AG20443 (cell line): ENCODE results near the gene PCBP3.
"Not testable (repeated sequence)": the region's sequence is repeated elsewhere in the genome, so short reads cannot be mapped to it uniquely, and the experiment has no call there.

ENCODE experiments used
- DNase-seq: peaks from one replicate; pipeline ENCODE4 v3.0.0; 2012; ENCODE audit warnings: low spot score, mixed read lengths

PCBP3 gene

DNA sequence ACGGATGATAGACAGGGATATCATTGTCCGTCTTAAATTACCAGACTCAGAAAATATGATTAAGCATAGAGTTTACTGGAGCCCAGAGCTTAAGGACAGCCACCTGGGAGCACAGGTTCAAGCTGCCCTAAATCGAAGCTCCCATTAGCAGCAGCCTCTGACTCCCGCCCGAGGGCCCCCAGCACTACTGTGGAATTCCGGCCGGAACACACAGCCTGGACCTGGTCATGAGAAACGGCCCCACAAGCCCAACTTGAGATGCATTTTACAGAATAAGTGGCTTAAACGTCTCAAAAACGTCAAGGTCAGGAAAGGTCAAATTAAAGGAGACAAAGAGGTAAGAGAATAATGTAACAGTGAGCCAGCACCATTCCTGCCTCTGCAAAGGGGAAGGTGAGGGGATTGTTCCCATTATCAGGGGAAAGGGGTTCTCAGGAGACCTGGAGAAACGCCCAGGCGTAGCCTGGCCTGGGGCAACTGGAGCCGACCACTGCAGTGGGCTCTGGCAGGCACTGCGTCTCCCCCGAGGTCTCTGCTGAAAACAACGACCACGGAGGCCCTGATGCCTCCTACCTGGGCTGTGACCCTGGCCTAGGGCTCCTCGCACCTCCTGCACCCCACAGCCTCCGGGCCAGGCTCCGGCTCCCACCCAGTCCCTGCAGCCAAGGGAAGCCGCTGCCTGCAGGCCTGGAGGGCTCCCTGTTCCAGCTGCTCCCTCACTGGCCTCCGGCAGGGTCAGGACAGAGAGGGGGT, 326.6 kb downstream of the PCBP3 start:
- DNase-seq: no peak

DNA sequence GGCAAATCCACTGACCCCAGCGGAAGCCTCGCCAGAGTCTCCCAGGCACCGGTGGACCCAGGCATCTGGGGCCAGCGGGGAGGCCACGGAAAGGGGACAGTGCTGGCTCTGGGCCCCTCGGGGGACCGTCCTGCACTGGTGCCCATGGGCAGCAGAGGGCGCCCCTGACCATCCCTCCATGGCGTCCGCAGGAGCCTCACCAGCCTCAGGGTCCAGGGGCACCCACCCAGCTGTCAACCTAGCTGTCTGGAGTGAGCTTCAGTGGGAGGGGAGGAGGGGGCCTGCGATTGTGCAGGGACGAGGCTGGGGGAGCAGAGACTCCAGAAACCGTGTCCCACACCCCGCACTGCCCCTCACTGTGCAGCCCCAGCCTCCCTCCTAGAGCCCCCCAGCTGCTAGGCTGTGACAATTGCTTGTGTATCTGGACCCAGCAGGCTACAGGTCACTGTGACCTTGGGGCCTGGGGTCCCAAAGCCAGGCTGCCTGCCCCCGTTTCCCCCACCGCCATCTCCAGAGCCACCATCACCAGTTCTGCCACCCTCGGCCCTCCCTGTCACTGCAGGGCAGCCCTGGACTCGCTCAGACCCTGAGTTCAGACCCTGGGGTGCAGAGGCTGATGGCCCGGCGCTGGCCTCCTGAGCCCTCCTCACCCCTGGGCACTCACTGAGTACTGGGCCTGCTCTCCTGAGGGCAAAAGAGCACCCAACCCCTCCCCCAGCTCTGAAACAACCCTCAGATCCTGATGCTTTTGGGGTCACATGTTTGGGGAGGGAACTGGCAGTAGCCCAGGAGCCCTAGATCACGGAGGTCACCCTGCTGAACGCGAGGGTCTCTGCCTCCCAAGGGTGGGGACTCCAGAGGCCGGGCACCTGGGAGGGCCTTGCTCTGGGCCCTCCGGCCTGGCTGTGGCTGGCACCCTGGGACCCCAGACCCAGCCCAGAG, 327.4 kb downstream of the PCBP3 start:
- peak; percentile 80 for DNase-seq

DNA sequence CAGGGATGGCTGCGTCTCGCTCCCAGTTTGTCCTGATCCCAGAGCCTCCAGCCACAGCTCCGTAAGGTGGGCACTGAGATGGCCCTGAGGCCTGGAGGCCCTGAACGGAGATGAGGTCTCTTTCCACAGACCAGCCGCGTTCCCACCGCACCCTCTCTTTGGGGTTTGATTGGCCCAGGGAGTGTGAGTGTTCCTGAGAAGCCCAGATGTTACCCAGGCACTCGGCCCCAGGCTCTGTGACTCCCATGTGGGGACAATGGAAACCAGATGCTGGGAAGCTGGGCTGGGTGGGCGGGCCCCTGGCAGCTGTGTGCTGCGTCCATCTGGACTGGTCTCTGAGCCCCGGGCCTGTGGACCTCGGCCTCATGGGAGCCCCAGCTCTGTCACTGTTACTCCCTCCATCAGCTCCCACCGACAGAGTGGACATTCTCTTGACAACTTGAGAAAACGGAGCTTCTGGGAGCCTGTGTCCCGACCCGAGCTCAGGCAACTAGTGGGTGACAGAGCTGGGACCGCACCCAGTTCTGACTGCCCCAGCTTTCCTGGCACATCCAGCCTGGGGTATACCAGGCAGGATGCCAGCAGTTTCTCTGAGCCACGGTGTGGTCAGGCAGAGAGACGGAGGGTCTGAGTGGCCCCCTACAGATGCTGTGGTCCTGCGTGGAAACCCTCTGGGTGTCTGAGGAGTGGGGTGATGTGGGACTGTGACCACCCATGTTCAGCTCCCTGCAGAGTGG, 328.3 kb downstream of the PCBP3 start:
- DNase-seq: peak; percentile 88

DNA sequence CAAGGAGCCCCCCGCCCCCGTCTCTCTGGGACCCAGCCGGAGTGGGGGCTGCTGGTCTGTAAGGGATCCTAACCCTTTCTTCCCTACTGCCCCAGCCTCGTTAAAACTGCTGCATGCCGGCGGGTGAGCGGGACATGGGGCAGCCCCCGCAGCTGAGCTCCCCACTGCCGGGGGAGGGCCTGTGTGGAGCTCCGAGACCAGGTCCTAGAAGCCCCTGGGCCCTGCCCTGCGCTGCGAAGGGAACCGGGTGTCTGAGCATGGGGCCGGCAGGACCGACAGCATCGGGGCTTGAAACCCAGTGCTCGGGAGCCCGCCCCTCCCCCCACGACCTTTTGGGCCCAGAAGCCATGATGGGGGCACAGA, 328.8 kb downstream of the PCBP3 start:
- DNase-seq: peak; percentile 17

DNA sequence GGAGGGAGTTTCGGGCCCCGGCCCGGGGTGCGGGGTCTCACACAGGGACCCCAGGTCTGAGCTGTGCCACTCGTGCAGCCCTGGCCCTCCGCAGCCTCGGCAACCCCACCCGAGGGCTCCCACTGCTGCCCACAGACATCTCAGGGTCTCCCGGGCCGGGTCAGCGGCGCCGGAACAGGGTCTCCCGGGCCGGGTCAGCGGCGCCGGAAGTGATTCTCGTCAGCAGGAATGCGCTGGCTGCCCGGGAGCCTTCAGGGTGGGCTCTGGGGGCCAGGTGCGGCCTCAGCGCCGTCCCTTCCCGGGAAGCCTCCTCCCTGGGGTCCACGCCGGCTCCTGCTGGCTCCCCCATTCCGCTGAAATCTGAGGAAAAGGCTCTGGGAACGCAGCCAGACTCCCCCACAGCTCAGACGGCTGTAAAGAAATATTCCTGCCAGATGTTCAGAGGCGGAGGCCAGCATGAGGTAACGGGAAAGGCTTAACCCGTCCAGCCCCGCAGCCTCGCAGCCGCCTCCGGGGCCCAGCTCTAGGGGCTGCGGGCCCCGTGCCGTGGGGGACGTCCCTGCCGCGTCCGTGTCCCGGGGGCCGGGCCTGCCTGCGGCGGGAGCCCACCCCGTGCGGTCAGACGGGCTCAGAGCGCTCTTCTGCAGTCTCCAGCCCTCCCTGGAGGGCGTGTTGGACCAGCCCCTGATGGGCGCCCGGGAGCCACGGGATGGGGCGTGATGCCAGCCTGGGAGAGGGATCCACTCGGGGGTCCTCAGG, 329.4 kb downstream of the PCBP3 start:
- DNase-seq: peak; percentile 75

DNA sequence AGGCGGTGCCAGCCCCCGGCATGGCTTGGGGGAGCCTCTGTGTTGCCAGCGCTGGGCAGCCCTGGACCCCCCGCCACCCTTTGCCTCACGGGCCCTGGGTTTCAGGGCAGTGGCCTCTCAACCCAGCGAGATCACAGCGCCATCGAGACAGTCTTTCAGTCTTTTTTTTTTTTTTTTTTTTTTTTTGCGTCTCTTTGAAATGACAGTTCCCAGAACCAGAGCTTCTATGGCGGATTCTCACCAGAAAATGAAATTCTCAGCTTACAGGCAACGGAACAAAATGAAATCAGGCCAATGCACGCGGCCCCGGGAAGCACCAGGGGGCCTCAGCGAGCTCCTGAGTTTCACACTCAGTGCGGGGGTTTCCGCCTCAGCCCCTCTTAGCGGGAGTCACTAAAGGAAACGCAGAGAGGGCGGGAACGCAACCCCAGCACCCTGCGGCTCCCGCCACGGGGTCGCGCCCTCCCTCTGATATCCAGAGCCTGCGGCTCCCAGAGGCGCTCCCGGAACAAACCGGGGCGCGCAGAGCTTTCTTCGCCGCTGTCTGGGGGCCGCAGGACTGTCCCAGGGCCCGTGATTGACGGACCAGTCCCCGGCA, 330.0 kb downstream of the PCBP3 start:
- DNase-seq: peak; percentile 78

DNA sequence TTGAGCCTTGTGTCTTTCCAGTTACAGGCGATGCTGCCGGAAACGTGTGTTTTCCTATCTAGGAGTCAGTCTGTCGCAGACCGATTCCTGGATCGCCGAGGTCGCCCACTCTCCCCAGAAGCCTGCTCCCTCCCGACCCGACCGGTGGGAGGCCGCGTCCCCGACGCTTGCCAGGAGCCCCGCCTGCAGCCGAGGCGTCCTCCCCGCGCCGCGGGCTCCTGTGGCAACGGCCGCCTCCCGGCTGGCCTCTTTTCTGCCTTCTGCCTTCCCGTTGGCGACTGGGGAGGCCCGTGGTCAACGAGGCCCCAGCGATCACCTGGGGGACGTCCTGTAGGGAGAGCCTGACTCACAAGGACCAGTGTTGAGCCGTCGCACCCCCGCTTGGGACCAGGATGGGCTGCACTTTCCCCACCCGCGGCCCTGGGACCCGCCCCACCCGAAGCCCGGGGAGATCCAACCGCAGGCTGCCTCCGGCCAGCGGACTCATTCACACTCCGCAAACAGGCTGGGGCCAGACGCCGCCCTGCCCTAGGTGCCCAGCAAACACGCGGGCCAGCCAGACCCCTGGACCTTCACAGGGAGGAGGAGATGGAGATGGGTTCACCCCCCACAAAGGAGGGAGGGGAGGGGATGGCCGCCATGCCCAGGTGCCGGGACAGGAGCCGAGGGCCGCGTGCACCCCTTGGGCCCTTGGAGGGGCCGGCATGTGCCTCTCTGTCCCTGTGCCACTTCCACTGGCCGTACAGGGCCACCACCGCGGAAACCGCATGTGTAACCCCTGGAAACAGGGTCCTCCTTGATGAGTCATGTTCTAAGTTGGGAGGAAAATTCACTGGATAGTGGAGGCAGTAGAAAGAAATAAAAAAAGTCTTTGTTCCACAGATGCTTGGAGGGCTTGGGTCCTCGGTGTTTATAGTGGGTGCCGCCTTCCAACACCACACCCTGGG, 330.8 kb downstream of the PCBP3 start:
- peak; percentile 68 for DNase-seq

DNA sequence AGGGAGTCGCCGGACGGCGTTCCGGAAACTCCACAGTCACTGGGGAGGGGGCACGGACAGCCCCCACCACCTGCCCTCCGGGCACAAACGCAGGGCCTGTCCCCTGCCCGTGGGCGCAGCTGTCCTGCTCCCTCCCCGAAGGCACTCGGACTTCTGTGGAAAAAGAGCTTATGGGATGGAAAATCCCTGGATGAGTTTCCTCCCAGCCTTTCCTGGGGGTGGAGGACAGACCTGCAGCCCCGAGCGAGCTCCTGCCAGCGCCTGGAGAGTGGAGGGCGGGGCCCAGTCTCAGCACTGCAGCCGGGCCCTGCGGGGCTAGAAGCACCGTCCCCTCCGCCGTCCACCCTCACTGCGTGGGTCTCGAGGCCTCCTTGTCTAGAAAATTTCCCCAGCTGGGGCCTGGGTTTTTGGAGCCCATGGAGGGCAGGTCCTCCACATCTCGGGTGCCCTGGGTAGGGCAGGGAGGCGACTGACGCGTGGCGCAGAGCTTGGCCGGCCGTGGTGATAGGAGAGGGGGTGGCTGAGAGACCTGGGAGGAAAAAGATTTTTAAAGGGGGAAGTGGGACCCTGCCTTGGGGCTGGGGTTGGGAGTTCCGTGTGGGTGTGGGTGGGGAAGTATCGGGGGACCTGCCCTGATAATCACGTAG, 331.6 kb downstream of the PCBP3 start:
- peak; percentile 48 for DNase-seq

DNA sequence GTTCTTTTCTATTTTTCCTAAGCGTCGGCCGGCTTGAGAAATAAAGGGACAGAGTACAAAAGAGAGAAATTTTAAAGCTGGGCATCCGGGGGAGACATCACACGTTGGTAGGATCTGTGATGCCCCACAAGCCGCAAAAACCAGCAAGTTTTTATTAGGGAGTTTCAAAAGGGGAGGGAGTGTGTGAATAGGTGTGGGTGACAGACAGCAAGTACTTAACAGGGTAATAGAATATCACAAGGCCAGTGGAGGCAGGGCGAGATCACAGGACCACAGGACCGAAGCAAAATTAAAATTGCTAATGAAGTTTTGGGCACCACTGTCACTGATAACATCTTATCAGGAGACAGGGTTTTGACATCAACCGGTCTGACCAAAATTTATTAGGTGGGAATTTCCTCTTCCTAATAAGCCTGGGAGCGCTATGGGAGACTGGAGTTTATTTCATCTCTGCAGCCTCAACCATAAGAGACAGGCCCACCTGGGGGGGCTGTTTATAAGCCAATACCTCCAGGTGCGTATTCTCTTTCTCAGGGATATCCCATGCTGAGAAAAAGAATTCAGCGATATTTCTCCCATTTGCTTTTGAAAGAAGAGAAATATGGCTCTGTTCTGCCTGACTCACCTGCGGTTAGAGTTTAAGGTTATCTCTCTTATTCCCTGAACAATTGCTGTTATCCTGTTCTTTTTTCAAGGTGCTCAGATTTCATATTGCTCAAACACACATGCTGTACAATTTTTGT, 332.3 kb downstream of the PCBP3 start:
- not testable (repeated sequence) for DNase-seq

DNA sequence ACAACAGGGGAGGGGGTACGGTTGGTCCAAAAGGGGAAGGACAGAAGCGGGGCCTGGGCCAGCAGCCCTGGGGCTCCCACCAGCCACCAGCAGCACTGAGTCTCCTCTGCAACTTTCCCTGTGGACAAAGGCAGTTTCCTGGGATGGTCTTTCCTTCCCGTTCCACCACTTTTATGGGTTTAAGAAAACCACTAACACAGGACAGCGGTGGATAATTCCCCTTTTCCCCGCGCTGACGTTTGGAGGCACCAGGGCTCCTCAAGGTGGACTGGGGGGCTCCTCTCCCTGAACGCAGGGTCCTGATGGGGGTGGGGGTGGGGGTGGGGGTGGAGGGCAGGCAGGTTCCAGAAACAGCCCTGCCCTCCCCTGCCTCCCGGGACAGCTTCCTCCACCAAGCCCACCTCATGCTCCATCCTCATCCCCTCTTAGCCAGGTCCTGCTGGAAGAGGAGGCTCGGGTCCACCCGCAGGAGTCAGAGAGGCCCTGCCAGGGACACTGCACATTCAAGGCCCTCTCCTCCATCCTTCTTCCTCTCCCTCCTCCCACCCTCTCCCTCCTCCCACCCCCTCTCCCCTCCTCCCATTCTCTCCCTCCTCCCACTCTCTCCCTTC, 333.3 kb downstream of the PCBP3 start:
- no peak for DNase-seq

DNA sequence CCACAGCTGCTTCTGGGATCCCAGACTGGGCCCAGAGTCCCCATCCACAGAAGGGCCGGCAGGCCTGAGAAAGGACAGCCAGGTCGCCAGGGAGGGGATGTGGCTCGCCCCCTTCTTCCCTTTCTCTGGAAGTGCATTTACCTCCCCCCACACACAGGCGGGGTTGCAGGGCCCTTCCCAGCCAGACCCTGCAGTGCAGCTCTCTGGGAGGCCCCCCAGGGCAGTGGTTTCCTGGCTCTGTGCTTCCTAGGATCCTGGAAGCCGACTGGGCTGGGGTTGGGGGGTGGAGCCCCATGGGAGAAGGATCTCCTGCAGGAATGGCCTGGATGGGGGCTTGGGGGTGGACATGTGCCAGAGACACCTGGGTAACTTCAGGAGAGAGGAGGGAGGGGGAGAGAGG, 333.9 kb downstream of the PCBP3 start:
- no peak for DNase-seq

DNA sequence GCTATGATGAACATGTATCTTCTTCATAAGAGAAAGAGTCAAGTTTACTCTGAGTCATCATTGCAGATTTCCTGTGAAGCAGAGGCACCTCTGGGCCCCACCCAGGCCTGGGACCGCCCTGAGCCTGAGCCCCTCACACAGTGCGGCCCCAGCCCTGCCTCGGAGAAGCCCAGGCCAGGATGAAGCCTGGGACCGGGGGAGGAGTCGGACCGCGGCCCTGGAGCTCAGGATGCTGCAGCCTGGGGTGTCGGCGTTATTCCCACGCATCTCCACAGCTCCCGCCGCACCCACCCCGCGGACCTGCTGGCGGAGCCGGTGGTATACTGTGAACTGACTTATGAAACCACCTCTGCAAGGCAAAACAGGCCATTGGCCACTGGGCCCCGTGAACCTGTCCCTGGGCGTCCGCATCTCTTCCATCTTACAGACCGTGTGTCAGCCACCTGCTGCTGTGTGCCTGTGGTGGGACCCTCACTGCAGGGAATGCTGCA, 335.7 kb downstream of the PCBP3 start:
- DNase-seq: no peak

DNA sequence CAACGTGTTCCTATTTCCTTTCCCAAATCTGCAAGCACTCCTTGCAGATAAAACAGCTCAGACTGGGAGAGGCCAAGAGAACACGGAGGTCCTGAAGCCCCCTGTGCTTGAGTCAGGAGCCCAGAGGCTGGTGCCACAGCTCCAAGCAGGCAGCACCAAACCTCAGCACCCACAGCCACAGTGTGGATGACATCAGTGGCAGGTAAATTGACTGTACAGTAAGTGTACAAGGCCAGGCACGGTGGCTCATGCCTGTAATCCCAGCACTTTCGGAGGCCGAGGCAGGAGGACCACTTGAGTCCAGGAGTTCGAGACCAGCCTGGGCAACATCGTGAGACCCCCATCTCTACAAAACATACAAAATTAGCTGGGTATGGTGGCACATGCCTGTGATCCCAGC, 336.1 kb downstream of the PCBP3 start:
- DNase-seq: no peak

DNA sequence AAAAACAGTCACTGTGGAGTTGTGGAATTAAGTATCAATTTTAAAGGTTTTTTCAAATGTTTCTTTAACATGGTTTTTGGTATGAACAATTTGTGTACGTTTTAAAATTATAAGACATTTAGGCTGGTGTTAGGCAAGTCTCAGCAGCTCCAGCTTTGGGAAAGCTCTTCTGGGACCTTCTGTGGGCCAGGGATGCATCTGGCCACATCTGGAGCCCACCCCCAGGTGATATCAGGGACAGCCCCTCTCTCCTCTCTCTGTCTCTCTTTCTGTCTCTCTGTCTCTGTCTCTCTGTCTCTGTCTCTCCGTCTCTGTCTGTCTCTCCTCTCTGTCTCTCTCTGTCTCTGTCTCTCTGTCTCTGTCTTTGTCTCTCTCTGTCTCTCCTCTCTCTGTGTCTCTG, 336.7 kb downstream of the PCBP3 start:
- DNase-seq: no peak

DNA sequence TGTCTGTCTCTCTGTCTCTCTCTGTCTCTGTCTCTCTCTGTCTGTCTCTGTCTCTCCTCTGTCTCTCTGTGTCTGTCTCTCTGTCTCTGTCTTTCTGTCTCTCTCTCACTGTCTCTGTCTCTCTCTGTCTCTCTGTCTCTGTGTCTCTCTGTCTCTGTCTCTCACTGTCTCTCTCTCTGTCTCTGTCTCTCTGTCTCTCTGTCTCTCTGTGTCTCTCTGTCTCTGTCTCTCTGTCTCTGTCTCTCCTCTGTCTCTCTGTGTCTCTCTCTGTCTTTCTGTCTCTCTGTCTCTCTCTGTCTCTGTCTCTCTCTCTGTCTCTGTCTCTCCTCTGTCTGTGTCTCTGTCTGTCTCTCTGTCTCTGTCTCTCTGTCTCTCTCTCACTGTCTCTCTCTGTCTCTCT, 337.2 kb downstream of the PCBP3 start:
- DNase-seq: no peak

DNA sequence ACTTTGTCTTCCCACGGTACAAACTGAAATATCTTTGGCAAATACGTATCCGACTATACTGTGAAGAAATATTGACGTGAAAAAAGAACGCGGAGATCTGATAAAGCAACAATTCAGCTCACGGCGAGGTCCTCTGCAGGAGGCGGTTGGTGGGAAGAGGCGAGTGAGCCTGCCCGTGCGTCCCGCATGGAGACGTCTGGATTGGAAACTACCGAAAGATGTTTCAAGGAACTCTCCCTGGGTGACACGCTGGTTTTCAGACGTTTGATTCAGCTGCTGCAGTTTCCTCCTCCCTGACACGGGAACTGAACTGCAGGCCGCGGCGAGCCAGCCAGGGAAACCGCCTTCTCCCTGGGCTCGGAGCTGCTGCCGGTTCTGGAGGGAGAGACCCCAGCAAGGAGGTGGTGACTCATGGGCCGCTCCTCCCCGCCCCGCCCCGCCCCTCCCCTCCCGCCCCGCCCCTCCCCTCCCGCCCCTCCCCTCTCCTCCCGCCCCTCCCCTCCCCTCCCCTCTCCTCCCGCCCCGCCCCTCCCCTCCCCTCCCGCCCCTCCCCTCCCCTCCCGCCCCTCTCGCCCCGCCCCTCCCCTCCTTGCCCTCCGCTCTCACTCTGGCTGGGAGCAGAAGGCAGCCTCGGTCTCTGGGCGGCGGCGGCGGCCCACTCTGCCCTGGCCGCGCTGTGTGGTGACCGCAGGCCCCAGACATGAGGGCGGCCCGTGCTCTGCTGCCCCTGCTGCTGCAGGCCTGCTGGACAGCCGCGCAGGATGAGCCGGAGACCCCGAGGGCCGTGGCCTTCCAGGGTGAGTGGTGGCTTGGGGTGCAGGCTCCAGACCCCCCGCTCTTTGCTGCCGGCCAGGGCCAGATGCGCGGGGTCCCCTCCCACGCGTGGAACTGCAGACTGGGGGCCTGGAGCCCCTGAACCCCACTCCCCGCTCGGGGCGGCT, 337.9 kb downstream of the PCBP3 start, which contains the start of gene COL6A1:
COL6A1 (plus strand) TSS at position 620 of the 941 bp plus-strand sequence; CDS start at position 701, 81 bp downstream.
- peak; percentile 91 for DNase-seq
